Posterior vena cava (tissue), 2 donors: ENCODE results near the gene DAND5. TPM values are rescaled to one million over a fixed set of nuclear protein-coding genes. Genes with fewer than 3 reads are reported as not detected.

Source experiments
- DNase-seq: peaks from one replicate; pipeline ENCODE4 v3.0.0-alpha.2; 2020; ENCODE audit warnings: low spot score
- intact Hi-C, 2 donors: fragments of 100-400 bp; cut with DNase I; formaldehyde crosslinking; loops; one replicate each; pipeline versions ENCODE4 v1.14.1 to v1.14.2; 2022 to 2023
- long read RNA-seq, 2 donors: library from polyadenylated mRNA; unstranded; transcript quantifications; one replicate each; pipeline ENCODE4 v2.0.0, GENCODE V29; 2020 to 2021
- total RNA-seq, 2 donors: library from RNA; stranded (reverse); fragmentation: NEBNext Ultra II Directional; extraction: Animal tissue kit (Norgen Biotek cat#: 25700); gene quantifications; one replicate each; pipeline ENCODE4 v1.2.1, GENCODE V29; 2021
- donor health status: DM: yes; HTN: yes; CAD: no.
- donor health status: DM: yes; HTN: yes; CAD: no.

DAND5 gene, protein sequence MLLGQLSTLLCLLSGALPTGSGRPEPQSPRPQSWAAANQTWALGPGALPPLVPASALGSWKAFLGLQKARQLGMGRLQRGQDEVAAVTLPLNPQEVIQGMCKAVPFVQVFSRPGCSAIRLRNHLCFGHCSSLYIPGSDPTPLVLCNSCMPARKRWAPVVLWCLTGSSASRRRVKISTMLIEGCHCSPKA
- total RNA-seq, result not detected
- long read RNA-seq, donor 1, result 0 reads
- long read RNA-seq, donor 2, partial matches to known transcripts, result 0 of 1 reads
- long read RNA-seq, donor 2, other reads (novel, unspliced or antisense), result 1 of 1 reads

DNA sequence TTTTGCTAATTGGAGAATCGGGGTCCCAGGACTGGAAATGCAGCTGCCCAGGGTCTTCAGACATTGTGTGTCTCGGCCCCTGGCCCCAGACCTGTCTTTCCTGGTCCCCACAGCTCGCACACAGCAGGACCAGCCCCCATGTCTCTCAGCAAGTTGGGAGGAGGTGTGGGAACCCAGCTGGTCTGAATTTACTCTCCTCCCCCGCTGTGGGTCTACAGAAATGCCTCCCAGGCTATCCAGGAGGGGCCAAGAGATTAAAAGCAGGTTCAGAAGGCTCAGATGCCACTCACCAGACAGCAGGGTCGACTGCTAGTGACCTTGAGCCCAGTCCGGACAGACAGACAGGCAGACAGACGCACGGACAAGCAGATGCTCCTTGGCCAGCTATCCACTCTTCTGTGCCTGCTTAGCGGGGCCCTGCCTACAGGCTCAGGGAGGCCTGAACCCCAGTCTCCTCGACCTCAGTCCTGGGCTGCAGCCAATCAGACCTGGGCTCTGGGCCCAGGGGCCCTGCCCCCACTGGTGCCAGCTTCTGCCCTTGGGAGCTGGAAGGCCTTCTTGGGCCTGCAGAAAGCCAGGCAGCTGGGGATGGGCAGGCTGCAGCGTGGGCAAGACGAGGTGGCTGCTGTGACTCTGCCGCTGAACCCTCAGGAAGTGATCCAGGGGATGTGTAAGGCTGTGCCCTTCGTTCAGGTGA is at the start of gene DAND5:
Gene DAND5, plus strand, starts transcription at position 285 of the 697 bp plus-strand sequence. Its CDS starts 85 bp downstream, at position 370.
- intact Hi-C loops, result no loop called here
- no peak for DNase-seq

DNA sequence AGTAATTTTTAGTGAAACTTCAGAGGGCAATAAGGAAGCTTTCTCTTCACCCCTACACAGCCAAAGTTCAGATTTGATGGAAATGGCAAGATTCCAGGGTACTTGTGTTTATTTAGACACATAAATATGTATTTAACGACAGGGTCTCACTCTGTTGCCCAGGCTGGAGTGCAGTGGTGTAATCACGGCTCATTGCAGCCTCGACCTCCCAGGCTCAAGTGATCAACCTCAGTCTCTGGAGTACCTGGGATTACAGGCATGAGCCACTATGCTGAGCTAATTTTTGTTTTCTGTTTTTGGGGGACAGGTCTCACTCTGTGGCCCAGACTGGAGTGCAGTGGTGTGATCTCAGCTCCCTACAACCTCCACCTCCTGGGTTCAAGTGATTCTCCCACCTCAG is 48.3 kb upstream of the DAND5 start:
- intact Hi-C loops, result no loop called here
- DNase-seq, result no peak

DNA sequence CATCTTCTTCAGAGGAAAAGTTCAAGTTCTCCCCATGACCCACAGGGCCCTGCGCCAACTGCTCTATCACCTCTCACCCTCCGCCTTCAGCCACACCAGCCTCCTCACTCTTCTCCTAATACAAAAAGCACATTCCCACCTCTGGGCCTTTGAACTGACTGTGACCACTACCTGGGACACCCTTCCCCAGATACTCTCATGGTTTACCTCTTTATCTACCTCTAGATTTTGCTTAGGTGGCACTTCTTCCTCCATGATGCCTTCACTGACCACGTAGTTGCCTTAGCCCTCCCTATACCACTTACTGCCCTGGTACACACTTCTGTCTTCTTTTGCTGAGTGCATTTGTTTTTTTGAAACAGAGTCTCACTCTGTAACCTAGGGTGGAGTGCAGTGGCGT is 46.4 kb upstream of the DAND5 start:
- DNase-seq, result no peak
- intact Hi-C loops, result no loop called here

DNA sequence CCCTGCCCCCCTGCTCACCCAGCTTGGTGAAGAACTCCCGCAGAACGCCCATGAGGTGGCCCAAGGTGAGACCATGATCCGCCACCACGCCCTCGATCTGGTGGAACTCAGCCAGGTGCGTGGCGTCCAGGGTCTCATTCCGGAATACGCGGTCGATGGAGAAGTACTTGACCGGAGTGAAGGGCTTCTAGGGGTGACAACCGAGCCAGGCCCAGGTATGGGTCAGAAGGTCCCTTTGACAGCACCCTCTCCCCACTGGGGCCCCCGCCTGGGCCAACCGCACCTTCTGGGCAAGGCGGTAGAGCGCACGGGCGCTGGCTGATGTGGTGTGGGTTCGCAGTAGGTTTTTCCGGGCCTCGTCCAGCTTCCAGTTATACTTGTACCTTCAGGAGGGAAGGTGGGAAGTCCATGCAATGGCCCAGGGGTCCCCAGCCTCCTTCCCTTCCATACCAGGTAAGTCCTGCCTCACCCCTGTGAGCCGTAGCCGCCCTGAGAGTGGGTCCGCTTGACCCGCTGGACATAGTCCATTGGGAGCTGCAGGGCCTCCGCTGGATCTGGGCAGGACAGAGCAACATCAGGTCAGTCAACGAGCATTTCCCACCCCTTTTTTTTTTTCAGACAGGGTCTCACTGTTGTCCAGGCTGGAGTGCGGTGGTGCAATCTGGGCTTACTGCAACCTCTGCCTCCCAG is 44.6 kb upstream of the DAND5 start:
- no peak for DNase-seq
- intact Hi-C loops, result no loop called here

DNA sequence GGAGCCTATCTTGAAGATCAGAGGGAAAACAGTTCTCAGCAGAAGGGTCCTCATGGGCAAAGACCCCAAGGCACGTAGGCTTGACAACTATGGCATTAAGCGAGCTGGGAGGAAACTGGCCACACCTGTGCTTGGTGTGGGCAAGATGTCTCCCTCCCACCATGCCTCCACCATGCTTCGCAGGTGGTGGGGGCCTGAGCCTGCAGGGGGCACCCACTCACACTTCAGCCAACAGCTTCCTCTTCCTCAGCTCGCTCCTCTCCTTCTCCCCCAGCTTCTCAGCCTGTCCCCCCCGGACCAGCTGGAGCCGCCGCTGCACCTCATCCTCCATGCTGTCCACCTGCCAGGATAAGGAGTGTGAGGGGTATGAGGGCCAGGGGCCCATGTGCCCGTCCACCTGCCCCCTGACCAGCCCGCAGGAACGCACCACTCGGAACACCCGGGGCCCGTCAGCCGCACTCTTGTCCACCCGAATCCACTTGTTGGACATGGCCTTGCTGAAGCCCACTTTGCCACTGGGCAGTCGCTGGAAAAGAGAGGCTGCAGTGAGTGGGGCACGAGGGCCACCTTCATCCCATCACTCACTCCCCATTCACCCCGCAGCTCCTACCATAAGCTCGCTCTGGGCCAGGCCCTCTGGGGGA is 39.3 kb upstream of the DAND5 start:
- intact Hi-C loops, result no loop called here

DNA sequence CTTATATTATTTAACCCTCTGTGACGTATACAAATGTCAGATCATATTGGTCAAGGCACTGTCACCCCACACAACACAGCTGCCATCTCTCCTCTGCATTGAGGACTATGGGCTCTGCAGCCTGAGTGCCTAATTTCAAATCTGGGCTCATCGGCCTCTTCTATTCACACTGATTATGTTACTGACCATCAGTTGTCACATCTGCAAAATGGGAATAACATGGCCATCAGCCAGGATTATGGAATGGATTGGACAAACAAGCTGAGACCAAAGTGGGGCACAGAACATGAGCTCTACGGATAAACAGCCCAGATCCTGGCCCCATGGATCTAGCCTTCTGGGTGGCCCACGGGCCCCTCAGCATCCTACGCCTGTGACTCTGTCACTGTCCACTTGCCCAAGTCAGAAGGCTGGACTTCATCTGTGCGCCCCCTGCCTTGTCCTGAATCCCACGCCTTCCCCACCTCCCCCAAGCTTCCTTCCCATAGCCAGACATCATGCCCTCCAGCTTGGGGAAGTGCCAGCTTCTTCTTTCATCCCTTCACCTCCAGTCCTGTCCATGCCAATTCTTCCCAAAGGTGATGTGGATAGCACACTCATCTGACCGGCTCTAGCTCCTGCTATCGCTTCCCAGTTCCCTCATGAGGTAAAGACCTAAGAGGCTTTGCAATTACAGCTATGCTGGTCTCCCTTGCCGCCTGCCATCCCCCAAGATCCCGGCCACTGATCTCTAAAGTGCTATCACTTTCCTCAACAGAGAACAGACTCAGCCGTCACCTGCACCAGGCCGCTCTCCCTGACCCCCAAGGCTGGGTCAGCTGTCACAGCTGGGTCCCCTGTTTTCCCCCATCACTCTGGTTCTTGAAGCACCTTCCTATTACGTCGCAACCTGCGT is 36.7 kb upstream of the DAND5 start:
- no peak for DNase-seq
- intact Hi-C loops, result loop anchor here in 1 of 2 donors (1.0 kb wide), 1 partner anchor 43 kb away; no protein-coding TSS in a partner anchor

More for the DNA sequence above, 39.3 kb upstream of the DAND5 start:
- DNase-seq, result no peak

DNA sequence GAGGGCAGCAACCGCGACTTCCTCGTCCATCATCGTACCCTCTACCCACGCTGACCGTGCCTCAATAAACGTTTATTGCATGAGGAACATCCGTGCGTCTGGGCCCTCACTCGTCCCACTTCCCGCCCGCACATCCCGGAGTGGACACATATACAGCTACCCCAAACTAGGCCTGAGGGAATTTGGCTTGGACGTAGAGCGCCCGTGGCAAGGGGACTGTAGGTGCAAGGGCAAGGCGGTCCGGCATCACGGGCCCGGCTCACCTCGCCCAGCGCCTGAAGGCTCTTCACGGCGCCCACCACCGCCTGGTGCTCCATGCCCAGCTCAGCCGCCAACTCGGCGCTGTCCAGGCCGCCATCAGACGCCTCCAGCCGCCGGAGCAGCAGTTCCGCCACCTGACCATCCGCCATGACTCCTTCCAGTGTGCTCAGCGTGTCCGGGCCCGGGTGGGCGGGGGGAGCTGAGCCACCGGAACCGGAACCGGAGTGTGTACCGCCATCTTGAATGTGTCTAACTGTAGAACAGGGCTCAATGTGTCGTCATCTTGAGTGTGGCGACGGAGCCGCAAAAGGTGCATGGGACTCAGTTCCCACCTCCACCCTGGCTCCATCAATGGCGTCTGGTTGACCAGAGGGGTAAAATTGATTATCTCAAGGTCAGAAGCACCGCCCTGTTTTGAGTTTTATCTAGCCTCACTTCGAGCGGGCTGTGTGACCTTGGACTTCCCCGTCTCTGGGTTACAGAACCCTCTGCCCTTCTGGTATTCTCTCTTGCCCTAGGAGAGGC is 35.9 kb upstream of the DAND5 start, which contains the start of gene FARSA:
Gene FARSA, minus strand, starts transcription at position 425 of the 786 bp plus-strand sequence. Its CDS starts 15 bp downstream, at position 410.
- intact Hi-C loops, result no loop called here

DNA sequence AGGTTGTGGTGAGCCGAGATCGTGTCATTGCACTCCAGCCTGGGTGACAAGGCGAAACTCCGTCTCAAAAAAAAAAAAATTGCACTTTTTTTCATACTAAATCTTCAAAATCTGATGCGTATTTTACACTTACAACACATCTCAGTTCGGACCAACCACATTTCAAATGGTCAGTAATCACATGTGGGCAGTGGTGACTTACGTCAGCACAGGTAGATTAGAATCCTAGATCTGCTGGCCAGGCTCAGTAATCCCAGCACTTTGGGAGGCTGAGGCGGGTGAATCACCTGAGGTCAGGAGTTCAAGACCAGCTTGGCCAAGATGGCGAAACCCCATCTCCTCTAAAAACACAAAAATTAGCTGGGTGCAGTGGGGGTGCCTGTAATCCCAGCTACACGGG is 34.3 kb upstream of the DAND5 start:
- DNase-seq, result no peak
- intact Hi-C loops, result no loop called here

More for the DNA sequence above, 35.9 kb upstream of the DAND5 start, which contains the start of gene FARSA:
- peak; percentile 97 for DNase-seq

DNA sequence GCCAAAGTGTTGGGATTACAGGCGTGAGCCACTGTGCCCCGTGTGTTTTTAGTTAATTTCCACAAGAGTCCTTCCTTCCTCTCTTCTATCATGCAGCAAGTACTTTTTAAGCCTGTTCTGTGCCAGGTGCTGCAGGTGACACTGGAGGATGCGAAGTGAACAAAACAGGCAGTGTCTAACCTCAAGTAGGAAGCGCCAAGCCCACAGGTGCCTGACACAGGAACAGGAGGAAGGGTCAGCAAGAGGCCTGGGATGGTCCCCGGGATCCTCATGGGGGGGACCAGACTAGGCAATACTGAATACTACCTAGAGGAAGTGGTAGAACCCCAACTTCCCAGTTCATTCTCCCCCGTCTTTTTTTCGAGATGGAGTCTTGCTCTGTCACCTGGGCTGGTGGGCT is 32.8 kb upstream of the DAND5 start:
- intact Hi-C loops, result no loop called here

DNA sequence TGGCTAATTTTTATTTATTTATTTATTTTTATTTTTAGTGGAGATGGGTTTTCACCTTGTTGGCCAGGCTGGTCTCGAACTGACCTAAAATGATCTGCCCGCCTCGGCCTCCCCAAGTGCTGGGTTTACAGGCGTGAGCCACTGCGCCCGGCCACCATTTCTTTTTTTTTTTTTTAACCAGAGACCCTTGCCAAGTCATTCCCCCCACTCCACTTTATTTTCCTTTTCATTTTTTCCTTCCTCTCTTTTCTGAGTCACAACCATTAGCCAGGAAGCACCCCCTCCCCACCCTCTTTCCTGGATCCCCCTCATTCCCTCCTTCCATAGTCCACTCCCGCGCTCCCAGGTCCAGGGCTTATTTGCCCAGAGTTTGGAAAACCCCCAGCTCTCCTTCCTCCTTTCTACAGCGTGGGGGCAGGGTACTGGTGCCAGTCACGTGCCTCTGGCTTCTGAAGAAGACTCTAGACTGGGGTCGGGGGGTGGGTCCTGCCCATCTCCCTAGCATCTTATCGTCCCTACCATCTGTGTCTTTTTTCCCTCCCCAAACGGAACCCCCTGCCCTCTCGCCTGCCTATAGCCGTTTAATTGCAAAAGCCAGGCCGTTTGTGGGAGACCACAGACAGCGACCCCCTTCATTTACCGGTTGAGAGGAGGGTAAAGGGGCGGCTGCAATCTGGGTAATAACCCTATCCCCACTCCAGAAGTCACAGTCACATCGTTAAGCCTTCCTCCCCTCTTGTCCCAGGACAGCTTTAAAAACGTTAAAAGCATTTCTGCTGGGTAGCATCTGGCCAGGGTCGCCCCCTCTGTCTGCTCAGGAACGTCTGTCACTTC is 32.1 kb upstream of the DAND5 start:
- no peak for DNase-seq
- intact Hi-C loops, result no loop called here

More for the DNA sequence above, 32.8 kb upstream of the DAND5 start:
- no peak for DNase-seq

DNA sequence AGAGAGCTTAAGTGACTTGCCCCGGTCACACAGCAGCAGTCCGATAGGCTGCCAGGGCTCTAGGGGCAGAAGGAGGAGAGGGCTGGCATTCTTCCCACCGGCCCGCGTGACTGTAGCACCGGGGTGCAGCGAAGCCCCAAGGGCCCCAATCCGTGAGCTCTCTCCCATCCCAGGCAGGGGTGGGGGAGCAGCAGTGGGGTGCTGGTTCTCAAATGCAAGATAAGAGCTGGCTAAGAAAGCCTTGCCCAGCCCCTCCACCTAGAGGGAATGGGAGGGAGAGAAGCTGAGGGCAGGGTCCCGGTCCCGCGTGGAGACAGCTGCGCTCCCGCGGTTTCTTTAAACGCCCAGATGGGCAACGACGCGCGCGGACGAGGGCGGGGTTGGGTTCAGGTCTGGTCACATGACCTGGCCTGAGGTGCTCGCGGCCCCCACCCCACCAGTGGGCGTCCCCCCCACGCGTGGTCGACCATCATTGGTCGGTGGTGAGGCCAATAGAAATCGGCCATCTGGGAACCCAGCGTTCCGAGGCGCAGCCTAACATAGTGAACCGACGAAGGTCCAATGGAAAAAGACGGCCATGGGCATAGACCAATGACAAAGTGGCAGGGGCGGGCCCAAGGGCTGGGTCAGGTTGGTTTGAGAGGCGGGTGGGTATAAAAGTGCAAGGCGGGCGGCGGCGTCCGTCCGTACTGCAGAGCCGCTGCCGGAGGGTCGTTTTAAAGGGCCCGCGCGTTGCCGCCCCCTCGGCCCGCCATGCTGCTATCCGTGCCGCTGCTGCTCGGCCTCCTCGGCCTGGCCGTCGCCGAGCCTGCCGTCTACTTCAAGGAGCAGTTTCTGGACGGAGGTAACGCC is 31.2 kb upstream of the DAND5 start, which contains the start of gene CALR:
Gene CALR, plus strand, starts transcription at position 683 of the 852 bp plus-strand sequence. Its CDS starts 71 bp downstream, at position 754.
- DNase-seq, result peak; percentile 100
- intact Hi-C loops, result no loop called here

DNA sequence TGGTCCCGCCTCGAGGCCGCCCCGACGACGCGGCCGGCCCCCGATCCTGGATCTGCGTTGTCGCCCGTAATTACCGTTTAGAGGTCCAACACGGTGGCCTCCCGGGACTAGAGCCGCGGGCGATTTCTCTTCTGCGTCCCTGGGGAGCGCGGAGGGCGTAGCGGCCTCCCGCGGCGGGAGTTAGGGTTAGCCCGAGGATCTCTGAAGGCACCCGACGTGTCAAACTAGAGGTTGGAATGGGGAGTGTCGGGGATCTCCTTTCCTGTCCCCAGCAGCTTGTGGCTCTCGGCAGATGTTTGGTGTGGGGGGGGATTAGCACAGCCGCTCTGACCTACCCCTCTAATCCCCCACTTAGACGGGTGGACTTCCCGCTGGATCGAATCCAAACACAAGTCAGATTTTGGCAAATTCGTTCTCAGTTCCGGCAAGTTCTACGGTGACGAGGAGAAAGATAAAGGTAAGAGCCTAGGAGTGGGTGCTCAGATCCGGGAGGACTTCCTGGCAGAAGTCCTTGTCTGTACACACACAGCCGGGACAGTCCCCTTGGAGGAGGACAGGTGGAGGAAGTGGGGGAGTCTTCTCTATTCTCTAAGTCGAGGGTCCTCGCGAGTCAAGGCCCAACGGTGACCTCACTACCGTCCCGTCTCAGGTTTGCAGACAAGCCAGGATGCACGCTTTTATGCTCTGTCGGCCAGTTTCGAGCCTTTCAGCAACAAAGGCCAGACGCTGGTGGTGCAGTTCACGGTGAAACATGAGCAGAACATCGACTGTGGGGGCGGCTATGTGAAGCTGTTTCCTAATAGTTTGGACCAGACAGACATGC is 30.4 kb upstream of the DAND5 start:
- no peak for DNase-seq
- intact Hi-C loops, result no loop called here

DNA sequence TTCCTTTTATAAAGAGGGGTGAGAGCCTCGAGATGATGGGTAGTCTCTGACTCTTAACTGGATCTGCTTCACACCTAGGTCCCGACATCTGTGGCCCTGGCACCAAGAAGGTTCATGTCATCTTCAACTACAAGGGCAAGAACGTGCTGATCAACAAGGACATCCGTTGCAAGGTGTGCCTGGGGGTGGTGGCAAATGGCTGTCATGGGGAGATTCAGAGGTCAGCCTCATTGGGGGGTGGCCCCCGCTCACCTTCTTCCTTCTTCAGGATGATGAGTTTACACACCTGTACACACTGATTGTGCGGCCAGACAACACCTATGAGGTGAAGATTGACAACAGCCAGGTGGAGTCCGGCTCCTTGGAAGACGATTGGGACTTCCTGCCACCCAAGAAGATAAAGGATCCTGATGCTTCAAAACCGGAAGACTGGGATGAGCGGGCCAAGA is 29.4 kb upstream of the DAND5 start:
- DNase-seq, result no peak
- intact Hi-C loops, result no loop called here

DNA sequence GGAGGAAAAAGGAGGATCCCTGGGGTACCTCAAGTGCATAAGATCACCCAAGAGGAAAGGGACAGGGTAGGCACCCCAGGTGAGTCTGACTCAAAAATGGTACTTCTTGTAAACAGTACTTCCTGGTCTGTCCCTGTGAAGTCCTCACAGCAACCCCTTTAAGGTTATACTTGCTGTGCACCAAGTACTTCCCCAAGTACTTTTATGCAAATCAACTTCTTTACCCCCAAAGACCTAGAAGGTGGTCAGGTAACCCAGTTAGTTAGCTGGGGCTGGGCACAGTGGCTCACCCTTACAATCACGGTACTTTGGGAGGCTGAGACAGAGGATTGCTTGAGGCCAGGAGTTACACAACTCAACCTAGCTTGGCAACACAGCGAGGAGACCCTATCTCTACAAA is 28.5 kb upstream of the DAND5 start:
- no peak for DNase-seq
- intact Hi-C loops, result no loop called here

DNA sequence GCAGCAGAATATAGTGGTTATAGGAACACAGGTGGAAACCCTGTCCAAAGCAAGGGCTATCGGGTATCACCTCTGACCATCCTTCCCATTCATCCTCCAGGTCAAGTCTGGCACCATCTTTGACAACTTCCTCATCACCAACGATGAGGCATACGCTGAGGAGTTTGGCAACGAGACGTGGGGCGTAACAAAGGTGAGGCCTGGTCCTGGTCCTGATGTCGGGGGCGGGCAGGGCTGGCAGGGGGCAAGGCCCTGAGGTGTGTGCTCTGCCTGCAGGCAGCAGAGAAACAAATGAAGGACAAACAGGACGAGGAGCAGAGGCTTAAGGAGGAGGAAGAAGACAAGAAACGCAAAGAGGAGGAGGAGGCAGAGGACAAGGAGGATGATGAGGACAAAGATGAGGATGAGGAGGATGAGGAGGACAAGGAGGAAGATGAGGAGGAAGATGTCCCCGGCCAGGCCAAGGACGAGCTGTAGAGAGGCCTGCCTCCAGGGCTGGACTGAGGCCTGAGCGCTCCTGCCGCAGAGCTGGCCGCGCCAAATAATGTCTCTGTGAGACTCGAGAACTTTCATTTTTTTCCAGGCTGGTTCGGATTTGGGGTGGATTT is 25.8 kb upstream of the DAND5 start:
- DNase-seq, result no peak
- intact Hi-C loops, result no loop called here
